HTERT RPE-1 (cell line): ENCODE measurements around the gene PSTK.

Source experiments
- in situ Hi-C: fragments of 300-500 bp; cut with MboI; formaldehyde crosslinking; loops from 4 replicates; pipeline ENCODE4 v1.14.3; 2020; ENCODE audit warnings: low sequenced_read_pairs

Gene PSTK

GRCh38 chr10:122980209-122981065 is at the start of gene PSTK:
Gene PSTK, plus strand, starts transcription at chr10:122980401. Its CDS starts 79 bp downstream, at chr10:122980480.
- in situ Hi-C loops = no loop called here

GRCh38 chr10:122931088-122931906 is 48.9 kb upstream of the PSTK start:
- in situ Hi-C loops = no loop called here

GRCh38 chr10:122939133-122939855 is 40.9 kb upstream of the PSTK start:
- in situ Hi-C loops = no loop called here

GRCh38 chr10:122939856-122940543 is 40.2 kb upstream of the PSTK start:
- in situ Hi-C loops = no loop called here

GRCh38 chr10:122949296-122949695 is 30.9 kb upstream of the PSTK start:
- in situ Hi-C loops = no loop called here

- in situ Hi-C loops = no loop called here
These were observed 26.1 kb upstream of the PSTK start, which contains the start of gene C10orf88 for GRCh38 chr10:122953902-122954730. Gene C10orf88, minus strand, starts transcription at chr10:122954227. Its CDS starts 49 bp downstream, at chr10:122954178.

GRCh38 chr10:122954731-122955050 is 25.5 kb upstream of the PSTK start:
- in situ Hi-C loops = no loop called here

- in situ Hi-C loops = no loop called here
These were observed 24.3 kb upstream of the PSTK start for GRCh38 chr10:122955892-122956291.

GRCh38 chr10:122957474-122957873 is 22.7 kb upstream of the PSTK start:
- in situ Hi-C loops = no loop called here

GRCh38 chr10:122962405-122962804 is 17.8 kb upstream of the PSTK start:
- in situ Hi-C loops = no loop called here

- in situ Hi-C loops = no loop called here
These were observed 13.3 kb upstream of the PSTK start for GRCh38 chr10:122966879-122967278.

GRCh38 chr10:122968698-122969097 is 11.5 kb upstream of the PSTK start:
- in situ Hi-C loops = no loop called here

- in situ Hi-C loops = no loop called here
These were observed 6.2 kb upstream of the PSTK start for GRCh38 chr10:122974023-122974422.

GRCh38 chr10:122974543-122975064 is 5.6 kb upstream of the PSTK start:
- in situ Hi-C loops = no loop called here

- in situ Hi-C loops = no loop called here
These were observed 864 bp downstream of the PSTK start for GRCh38 chr10:122981066-122981464.

GRCh38 chr10:122983898-122984297 is 3.7 kb downstream of the PSTK start:
- in situ Hi-C loops = no loop called here

- in situ Hi-C loops = no loop called here
These were observed 4.5 kb downstream of the PSTK start for GRCh38 chr10:122984708-122985107.

GRCh38 chr10:122986335-122986734 is 6.1 kb downstream of the PSTK start:
- in situ Hi-C loops = no loop called here

GRCh38 chr10:122988501-122988900 is 8.3 kb downstream of the PSTK start:
- in situ Hi-C loops = no loop called here

GRCh38 chr10:122990278-122990677 is 10.1 kb downstream of the PSTK start:
- in situ Hi-C loops = no loop called here
